Activated CD4-positive, alpha-beta T cell treated with anti-CD3 and anti-CD28 coated beads, Interleukin-10, Interleukin-2, amounts not matched to agents 100 ng/mL and 50 ng/mL, durations not matched to agents 16 hours and 8 hours (primary cell): ENCODE measurements around the gene GAB1.
A peak's percentile ranks its signal among the peaks of the same experiment; 100 is the strongest.
"Not testable (repeated sequence)": the region's sequence is repeated elsewhere in the genome, so short reads cannot be mapped to it uniquely, and the experiment has no call there.

ENCODE experiments used
- DNase-seq: peaks from one replicate; pipeline ENCODE4 v3.0.0-alpha.2; 2020

GAB1 gene

DNA sequence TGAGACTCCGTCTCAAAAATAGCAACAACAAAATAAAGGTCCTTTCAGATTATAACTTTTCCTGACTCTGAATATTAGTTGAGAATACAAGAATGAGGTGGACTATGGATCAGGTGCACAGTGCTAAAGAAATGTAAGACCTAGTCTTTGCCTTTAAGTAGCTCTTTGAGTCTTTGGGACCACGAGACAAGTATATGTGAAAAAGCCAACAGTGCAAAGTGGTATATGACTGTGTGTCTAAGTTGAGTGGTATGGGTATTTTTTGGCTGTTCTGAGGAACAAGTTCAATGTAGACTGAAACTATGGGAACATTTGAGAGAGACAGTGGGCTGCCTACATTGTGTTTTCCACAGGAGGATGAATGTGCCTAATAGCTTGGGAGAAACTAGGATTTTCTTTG is 2.8 kb downstream of the GAB1 start:
- no peak for DNase-seq

DNA sequence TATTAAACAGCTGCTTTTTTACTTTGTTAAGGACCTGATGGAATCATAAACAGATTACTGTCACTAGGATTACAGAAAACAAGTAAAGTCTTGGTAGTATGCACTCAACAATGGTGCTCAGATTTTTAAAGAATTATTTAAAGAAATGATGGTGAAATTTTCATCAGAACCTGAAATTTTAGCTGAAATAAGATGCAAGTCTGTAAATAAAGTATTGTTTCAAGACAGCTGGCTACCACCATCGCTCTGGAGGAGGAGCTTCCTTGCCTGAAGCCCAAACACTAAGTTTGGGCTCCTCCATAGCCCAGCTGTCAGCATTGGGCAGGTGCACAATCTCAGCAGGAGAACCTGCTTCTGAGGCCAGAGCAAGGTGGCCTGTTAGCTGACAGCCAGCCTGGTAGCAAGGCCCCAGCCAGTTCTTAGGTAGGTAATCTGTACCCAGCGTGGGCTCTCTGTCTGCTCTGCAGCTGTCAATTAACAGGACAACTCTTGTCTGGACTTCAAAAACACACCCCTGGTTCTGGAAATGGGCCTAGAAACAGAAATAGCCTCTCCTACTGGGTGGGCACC is 4.6 kb downstream of the GAB1 start:
- no peak for DNase-seq

DNA sequence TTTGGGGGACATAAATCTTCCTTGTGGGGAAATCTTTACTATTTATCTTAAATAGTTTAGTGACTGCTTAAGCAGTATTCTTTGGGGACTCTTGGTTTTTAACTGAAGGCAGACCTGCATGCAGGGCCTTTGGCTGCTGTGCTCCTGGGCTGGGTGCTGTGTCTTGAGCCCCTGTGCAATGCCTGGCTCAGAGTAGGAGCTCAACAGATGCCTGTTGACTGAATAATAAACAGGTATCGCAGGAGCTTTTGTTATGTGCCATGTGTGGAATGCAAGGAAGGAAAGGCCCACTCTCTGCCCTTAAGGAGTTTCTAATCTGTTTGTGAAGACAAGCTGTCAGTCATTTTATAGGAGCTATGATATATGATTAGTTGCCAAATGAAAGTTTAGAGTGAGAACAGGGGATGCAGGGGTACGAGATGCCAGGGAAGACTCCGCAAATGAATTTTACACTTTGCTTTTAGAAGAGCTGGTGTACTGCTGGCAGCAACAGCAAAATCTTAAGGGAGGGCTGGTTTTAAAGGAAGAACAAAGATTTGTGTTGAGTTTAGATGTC is 6.7 kb downstream of the GAB1 start:
- DNase-seq, result no peak

DNA sequence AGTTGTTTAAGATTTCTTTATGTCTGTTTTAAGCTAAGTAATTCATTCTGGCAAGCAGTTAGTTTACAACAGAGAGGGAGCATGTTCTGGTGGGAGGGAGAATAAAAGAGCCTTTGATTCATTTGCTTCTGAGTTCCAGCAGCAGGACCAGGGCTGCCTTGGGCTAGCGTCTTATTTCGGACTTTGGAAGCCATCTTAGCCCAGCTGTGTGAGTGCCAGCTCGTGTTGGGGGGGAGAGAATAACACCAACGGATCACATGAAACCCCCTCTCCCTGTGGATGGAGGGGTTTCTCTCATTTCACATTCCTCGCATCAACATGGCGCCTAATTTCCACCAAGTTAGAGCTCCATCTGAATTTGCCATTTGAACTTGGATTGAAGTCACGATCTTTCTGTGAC is 7.4 kb downstream of the GAB1 start:
- DNase-seq, result no peak

DNA sequence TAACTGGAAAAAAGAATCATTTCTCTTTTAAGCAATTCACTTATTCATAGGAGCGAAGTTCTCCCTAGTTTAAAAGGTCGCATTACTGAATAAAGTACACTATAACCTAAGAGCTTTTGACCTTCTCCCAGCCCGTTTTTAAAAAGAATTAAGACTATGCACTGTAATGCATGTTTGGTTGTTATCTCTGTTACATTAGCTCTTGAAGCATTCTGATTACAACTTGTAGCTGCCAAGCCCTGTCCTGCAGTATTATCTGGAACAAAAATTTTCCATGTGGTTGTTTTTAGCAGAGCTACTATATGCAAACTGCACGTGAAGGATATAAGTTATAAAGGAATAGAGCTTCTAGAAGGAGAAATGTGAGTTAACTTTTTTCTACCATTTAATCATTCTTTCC is 8.1 kb downstream of the GAB1 start:
- DNase-seq, result no peak

DNA sequence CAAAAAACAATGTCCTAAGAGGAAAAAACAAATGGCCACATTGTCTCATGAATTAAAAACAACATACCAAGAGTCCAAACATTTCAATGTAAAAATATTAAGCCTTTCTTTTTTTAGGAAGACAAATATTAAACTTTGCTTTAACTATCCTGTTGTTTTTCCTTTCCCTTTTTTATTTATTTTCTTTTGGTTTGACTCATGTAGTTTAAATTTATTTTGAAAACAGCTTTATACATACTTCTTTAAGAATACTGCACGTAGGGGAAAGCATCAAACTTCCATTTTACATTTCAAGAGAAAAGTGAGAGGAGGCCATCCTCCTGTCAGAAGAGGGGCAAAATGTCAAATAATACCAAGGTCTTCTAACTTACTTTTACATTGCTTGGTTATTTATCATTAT is 8.7 kb downstream of the GAB1 start:
- no peak for DNase-seq

DNA sequence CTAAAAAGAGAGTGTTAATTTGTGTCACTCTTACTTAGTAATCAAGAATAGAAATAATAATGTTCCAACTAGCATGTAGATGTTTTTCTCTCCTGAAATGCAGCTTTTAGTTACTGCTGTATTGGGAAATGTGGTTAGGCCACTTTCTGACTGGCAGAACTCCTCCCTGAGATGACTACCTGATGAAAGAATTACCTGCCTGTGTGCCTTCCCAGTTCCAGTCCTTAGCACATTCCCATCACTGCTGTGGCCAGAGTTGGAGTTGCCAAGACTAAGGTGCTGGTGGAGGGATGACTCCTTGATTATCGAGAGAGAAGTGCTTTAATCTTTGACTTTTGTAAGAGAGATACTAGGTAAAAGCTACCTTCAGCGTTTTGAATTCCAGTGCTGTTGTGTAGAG is 9.5 kb downstream of the GAB1 start:
- DNase-seq, result no peak

DNA sequence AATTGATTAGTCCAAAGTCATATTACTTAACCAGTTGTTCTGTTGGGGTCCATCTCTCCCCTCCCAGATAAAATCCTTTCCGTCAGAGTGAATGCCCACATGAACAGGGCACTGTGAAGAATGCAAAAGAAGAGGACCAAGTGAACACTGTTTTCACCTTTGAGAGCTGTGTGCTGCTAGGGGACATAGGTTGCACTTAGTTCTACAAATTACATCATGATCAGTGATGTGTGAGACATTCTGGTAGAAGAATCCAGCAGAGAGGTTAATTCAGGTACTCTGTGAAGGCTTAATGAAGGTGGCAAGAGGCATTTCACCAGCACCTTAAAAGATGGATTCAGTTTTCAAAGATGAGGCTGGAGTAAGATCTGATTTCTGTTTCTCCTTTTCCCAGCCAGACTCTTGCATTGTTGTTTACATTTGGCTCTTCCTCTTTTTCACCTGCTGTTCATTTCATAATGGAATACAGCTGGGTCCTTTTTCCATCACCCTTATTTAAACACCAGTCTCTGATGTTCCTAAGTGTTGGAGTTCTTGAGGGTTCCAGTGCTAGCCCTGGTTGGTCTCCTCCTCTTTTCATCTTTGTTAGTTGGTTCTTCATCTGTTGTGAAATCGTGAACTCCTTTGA is 10.9 kb downstream of the GAB1 start:
- no peak for DNase-seq

DNA sequence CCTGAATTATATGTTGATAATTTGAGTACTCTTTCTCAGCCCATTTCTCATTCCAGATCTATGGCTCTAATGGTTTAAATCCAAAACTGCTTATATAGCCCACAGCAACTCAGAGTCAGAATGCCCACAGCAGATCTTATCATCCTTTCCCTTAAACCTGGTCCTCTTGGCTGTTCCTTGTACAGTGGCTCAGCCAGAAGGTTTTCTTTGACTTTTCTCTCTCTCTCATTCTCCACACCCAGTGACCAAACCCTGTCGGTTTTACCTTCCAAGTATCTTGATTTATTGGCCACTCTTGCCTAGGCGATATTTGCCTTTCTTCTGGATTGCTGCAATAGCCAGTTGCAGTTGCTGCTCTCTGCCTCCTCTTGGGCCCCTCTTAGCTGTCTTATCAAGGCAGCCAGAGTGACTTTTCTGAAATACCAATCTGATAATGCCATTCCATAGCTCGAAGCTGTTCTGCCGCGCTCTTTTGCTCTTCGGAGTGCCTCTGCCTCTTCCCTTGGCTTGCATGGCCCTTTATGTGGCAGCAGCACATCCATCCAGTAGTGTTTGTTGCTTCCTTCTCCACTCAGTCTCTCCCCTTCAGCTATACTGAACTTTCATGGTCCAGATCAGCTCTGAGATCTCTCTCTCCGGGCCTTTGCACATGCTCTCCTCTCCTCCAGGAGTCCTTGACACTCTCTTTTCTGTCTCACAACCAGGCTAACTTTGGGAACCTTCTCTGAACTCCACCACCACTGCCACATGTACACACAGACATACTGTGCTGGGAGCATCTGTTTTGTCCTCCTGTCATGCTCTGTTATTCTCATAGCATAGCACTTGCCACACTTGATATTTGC is 11.8 kb downstream of the GAB1 start:
- no peak for DNase-seq

DNA sequence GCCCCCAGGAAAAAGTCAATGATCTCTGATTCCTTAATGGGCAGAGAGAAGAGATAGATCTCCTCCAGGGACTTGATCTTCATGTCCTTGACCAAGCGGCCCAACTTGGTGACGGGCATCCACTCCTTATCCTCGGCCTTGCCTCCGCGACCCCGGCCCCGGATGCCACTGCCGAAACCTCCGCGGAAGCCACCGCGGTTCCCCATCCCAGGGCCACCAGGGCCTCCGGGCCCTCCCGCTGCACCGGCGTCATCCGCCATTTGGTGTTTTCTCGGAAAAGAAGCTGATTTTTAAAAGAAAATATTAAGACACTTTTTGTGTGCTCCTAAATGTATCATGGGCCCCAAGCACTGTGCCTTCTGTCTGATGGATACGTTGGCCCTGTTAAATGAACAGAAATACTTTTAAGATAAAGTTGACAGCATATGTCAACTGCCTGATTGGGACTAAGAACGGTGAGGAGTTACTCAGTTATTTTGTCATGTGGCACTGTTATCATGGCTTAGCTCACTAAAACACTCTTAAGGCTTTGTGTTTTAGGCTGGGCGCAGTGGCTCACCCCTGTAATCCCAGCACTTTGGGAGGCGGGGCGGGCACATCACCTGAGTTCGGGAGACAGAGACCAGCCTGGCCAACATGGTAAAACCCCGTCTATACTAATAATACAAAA is 13.3 kb downstream of the GAB1 start:
- DNase-seq, result not testable (repeated sequence)

DNA sequence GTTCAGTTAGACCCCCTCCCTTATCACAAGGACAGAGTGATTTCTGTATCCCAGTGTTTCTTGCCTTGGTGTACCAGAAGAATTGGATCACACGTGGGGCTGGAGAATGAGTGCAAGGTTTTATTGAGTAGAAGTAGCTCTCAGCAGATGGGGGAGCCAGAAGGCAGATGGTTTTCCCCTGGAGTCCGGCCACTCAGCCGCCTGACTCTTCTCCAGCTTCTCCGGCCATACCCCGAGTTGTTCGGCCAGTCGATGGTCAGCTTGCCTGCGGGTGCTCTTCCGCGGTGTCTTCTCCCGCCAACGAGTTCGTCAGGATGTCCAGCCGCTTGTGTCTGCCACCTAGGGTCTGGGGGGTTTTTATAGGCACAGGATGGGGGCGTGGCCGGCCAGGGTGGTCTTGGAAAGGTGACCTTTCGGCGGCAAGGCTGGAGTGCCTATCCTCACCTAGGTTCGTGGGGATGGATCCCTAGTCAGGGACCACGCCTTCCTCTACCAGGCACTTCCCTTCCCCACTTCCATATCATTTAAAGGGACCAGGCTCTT is 14.5 kb downstream of the GAB1 start:
- DNase-seq, result no peak

DNA sequence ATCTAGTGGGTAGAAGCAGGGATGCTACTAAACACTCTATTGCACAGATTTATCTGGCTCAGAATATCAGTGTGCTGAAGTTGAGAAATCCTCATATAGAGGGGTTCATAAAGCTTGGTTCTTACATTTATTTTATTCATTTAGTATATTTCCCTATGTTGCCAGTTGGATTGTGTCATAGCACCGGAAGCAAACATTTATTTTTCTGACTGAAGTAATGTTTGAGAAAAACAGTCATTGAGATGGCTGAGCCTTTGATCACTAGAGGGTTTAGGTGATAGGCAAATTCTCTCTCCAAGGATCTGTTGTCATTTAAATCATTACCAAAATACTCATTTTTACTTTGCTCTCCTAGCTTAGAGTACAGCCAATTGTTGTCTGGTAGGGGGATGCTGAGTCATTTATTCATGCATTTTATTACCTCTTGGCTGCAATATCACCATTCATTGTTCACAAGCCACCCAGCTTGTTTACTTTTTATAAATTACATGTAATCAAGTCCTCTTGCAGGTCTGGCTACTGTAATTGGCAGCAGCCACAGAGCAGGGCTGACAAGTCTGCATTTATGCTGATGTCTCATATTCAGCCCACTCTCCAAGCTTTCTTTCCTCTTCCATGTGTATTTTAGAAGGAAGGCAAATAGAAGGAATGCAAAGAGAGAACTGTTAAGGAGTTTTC is 15.2 kb downstream of the GAB1 start:
- DNase-seq, result no peak

DNA sequence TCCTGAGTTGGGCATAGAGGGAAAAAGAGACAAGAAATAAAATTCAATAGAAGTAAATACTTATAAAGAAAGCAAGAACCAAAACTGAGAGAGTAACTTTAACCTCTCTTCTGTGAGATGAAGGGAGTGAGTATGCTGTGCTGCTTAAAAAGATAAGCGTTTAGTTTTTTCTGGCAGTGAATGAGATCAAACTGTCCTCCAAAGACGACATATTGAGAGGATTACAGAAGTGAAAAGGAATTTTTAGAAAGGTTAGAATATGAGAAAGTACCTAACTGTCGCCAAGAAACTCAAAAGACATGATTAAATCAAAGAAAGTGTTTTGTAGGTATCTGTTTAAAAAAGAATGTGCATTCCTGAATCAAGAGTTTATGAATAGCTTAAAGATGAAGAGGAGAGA is 16.0 kb downstream of the GAB1 start:
- DNase-seq, result no peak

DNA sequence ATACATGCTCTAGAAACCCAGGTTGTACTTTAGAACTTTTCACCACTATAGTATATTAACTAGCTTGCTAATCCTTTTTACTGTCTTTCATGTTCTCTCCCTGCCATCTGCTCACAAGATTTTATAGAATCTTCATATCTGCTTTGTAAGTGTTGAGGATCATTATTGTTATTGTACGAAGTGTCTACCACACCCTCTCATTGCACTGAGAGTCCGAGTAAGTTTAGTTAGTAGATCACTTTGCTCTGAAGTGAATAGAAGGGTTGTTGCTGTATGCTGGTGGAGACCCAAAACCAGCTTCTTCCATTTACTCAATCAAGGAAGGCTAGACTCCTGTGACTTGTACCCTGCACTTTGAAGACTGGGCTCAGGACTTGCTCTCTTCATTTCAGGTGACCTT is 17.1 kb downstream of the GAB1 start:
- DNase-seq, result no peak

DNA sequence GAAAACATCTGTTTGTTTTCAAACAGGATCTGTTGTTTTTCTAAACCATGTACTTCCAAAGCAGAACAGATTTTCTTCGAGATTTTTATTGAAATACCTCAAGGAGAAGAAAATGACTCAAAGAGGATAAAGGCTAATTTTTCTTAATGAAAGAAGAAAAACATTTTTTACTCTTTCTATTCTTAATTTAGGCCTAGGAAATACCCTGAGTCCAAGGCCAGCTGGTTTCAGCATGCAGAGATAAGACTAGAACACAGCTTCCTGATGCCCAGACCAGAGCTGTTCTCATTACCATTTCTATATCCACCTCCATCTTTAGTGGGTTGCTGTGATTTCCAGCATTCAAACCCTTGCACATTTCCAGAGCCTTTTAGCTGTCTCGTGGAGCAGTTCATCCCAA is 18.3 kb downstream of the GAB1 start:
- no peak for DNase-seq

DNA sequence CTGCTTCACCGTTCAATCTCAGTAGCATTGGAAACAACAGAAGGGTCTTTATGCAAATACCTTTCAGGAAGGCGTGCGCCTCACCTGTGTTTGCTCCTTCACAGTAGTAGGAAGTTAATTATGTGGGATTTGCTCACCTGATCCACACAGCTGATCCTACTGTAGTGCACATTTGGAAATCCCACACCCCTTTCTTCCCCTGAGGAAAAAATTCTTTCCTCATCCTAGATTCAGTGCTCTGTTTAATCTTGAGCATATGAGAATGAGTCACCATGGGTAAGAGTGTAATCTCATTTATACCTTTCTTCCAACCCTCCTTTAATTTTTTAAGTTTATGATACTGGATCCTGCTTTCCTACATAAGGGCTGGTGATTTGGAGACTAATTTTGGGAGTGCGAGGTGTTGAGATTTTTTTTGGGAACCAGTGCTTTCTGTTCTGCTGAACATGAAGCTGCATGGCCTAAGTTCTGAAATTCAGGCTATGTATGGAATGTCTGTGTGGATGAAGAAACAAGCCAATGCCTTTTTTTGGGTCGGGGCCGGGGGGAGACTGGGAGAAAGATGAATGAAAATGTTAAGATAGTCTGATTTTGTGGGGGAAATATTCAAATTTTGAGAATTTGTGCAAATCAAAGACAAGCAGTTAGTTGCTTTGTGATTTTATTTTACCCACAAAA is 19.0 kb downstream of the GAB1 start:
- no peak for DNase-seq

DNA sequence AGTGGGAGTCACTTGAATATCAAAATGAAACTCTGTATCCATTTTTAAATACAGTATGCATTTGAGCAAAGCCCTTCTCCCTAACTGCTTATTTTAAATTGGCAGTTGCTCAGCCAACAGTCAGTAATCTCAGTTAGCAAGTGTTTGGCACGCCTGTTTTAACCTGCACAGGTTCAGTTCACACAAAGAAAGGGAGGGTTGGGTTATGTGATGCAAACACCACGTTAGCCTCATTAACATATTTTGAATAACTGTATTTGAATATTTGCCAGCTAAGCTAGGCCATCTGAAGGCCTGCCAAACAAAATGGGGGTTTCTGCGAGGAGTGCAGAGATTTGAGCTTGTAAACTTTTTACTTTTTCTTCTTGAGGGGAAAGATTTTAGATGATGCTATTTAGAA is 19.8 kb downstream of the GAB1 start:
- DNase-seq, result no peak

DNA sequence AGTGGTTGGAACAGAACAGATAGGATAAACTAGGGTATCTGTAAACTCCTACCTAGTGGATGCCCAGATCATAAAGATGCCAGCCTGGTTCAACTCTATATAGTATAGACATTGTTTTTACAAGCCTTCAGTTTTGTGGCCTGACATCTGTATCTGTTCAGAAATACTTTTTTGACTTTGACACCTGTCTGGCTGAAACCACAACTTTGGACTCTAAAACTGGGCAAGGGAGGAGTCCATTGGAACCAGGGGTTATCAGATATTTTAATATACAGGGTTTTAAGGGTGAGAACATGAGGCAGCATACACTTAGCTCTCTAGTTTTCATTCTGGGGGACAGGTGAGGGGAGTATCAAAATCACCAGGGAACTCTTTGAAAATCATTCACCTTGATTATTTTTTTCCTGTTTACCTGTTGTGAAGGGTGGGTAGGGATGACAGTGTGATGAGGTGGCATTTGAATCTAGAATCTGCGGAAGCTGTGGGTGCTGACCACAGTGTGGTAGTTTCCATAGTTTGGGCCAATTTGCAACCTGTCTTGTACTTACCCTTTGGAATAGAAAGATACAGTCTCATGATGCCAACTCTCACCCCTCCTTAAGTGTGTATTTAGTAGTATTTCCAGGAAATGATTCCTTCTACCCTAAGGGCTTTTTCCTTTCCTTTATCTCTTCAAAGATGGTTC is 20.6 kb downstream of the GAB1 start:
- DNase-seq, result peak; percentile 18

DNA sequence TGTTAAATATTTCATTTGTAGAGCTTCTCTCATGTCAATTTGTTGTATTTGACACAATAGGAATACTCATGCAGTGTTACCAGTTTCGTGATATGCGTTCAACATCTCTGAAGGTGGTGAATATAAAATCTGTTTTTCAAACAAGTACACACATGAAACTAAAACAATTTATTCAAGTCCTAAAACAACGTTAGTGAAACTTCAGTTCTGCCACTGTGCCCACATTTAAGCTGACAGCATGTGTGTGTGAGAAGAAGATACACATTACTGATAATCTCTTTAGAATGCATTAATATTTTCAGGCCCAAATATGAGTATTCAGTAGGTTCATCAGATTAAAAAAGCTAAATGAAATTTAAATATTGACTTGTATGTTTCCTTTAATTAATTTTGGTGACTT is 21.7 kb downstream of the GAB1 start:
- no peak for DNase-seq

DNA sequence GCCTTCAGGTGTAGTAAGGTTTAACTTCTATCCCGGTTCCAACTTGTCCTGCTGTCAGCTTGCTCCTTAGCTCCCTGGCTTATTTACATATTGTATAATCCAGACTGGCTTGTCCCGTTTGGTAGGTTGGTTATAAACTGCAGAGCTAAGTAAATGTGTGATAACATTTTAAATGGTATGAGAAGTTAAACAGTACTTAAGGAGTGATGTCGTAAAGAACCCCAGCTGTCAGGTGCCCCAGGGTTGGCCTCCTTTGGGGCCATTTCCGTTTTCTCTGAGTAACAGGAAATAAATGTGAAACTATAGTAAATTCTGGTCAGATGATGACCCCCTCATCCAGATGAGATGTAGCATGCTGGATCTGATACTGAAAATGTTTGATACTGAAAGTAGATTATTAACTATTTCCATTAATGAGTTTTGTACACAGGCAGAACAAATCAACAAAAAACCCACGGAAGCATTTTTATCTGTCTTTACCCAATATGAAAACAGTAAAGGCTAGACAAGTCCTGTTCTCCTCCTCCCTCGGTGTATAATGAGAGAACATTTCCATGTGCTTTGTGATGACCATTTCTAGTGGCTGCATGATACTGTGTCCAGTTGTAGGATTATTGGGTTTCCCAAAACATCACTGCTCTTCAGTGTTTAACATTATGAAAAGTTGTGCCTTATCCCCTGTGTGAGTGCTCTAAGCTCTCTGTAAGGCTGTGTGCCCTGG is 22.4 kb downstream of the GAB1 start:
- peak; percentile 73 for DNase-seq
